Endothelial cell of umbilical vein (primary cell): ENCODE measurements around the gene SRRM3. TPM values are rescaled to one million over a fixed set of nuclear protein-coding genes. Genes with fewer than 3 reads are reported as not detected.

Experiments used
- BruUV-seq: library from RNA; stranded (reverse); fragments of 400-500 nt; replicated peaks from 2 replicates; lab custom pipeline; 2021; lab: Mats Ljungman, UMichigan
- CTCF ChIA-PET: fragments of 300-600, 350-600 bp; sonication (Branson Sonifier 250); formaldehyde crosslinking; loops from one replicate; lab custom pipeline; 2021; ENCODE audit warnings: antibody characterized with exemption, inconsistent platforms; lab: Charles Lee
- POLR2A ChIA-PET: fragments of 300-600, 350-600 bp; sonication (Branson Sonifier 250); formaldehyde crosslinking; loops from one replicate; lab custom pipeline; 2021; ENCODE audit warnings: antibody characterized with exemption, inconsistent platforms; lab: Charles Lee
- DNase-seq: peaks from one replicate; pipeline ENCODE4 v3.0.0-alpha.2; 2011; ENCODE audit warnings: low read depth, low spot score
- FAIRE-seq: peaks from 2 replicates; lab custom pipeline; 2011; peaks lifted over from hg19 to GRCh38; lab: Jason Lieb, UNC
- H2AFZ ChIP-seq: 2 replicates; pipeline ENCODE4 v1.6.0; 2012; ENCODE audit warnings: low read depth, low read length, control low read depth, inconsistent platforms
- H3K27ac ChIP-seq: 2 replicates; pipeline ENCODE4 v1.5.1; 2011; ENCODE audit warnings: low read depth, mild to moderate bottlenecking, control low read depth, low read length, moderate library complexity; ENCODE audit not compliant: insufficient read depth
- H3K27me3 ChIP-seq, 2 experiments: 2 replicates each; pipeline versions ENCODE4 v1.6.0 to v1.6.1; 2011; ENCODE audit warnings: low read length in 2 of 2, mixed read lengths in 1 of 2; ENCODE audit not compliant: control insufficient read depth in 2 of 2, insufficient read depth in 2 of 2
- H3K36me3 ChIP-seq, 2 experiments: 2 replicates in 1 of 2; 3 replicates in 1 of 2; pipeline ENCODE4 v1.5.1; 2011; ENCODE audit warnings: low read length in 2 of 2, mild to moderate bottlenecking in 1 of 2, moderate library complexity in 1 of 2; ENCODE audit not compliant: control insufficient read depth in 2 of 2, insufficient read depth in 2 of 2; ENCODE audit errors: extremely low read depth in 1 of 2
- H3K4me1 ChIP-seq: 3 replicates; pipeline ENCODE4 v1.5.1; 2011; ENCODE audit warnings: mild to moderate bottlenecking, low read length; ENCODE audit not compliant: control insufficient read depth, insufficient read depth; ENCODE audit errors: extremely low read depth
- H3K4me2 ChIP-seq: 2 replicates; pipeline ENCODE4 v1.6.1; 2011; ENCODE audit warnings: low read length, control low read depth, mixed read lengths; ENCODE audit not compliant: insufficient read depth
- H3K4me3 ChIP-seq, 3 experiments: fragments of 200-600 bp in 1 of 3; sonication (generic), shearing (Covaris generic) in 1 of 3; replicated peaks in 1 of 3; 2 replicates each; pipeline ENCODE4 v1.5.1; 2011 to 2016; ENCODE audit warnings: control low read depth in 3 of 3, low read length in 3 of 3, mild to moderate bottlenecking in 2 of 3, inconsistent platforms in 1 of 3, low read depth in 1 of 3, moderate library complexity in 1 of 3; ENCODE audit not compliant: insufficient read depth in 1 of 3
- H3K79me2 ChIP-seq: 2 replicates; pipeline ENCODE4 v1.6.0; 2012; ENCODE audit warnings: low read length, inconsistent platforms; ENCODE audit not compliant: control insufficient read depth, insufficient read depth
- H3K9ac ChIP-seq: replicated peaks from 2 replicates; pipeline ENCODE3; 2011; ENCODE audit warnings: low read length, control low read depth; ENCODE audit not compliant: insufficient read depth; ENCODE audit errors: extremely low read depth
- H3K9me1 ChIP-seq: replicated peaks from 3 replicates; pipeline ENCODE4 v1.6.0; 2011; ENCODE audit warnings: mild to moderate bottlenecking, low read length; ENCODE audit not compliant: control insufficient read depth, insufficient read depth; ENCODE audit errors: extremely low read depth
- H3K9me3 ChIP-seq: replicated peaks from 2 replicates; pipeline ENCODE4 v1.5.1; 2012; ENCODE audit warnings: low read length, inconsistent platforms; ENCODE audit not compliant: control insufficient read depth, insufficient read depth
- H4K20me1 ChIP-seq: replicated peaks from 2 replicates; pipeline ENCODE3; 2011; ENCODE audit warnings: mild to moderate bottlenecking, low read length; ENCODE audit not compliant: control insufficient read depth, insufficient read depth; ENCODE audit errors: extremely low read depth
- CTCF ChIP-seq, 2 donors: IDR thresholded peaks; 1 replicate in 1 of 2; 2 replicates in 1 of 2; pipeline ENCODE4 v1.5.1; 2011; ENCODE audit warnings: low read length in 2 of 2, mild to moderate bottlenecking in 2 of 2, moderate library complexity in 2 of 2, control low read depth in 1 of 2, inconsistent platforms in 1 of 2, low read depth in 1 of 2; ENCODE audit not compliant: insufficient read depth in 1 of 2; ENCODE audit errors: extremely low read depth in 1 of 2
- EZH2 ChIP-seq: IDR thresholded peaks from 2 replicates; pipeline ENCODE4 v1.6.1; 2012; ENCODE audit warnings: borderline replicate concordance, low read depth, mild to moderate bottlenecking, moderate library complexity, low read length, inconsistent platforms; ENCODE audit not compliant: severe bottlenecking
- FOS ChIP-seq: IDR thresholded peaks from 2 replicates; pipeline ENCODE4 v1.6.1; 2011; ENCODE audit warnings: mild to moderate bottlenecking, low read length, moderate library complexity, borderline replicate concordance; ENCODE audit not compliant: insufficient read depth
- GATA2 ChIP-seq: IDR thresholded peaks from 2 replicates; pipeline ENCODE4 v1.7.0; 2011; ENCODE audit warnings: low read depth, mild to moderate bottlenecking, moderate library complexity, mixed read lengths, low read length; ENCODE audit not compliant: insufficient read length, insufficient read depth
- JUN ChIP-seq: IDR thresholded peaks from 2 replicates; pipeline ENCODE4 v1.6.1; 2011; ENCODE audit warnings: borderline replicate concordance, low read depth; ENCODE audit not compliant: insufficient read length, insufficient read depth
- MAX ChIP-seq: IDR thresholded peaks from 2 replicates; pipeline ENCODE4 v1.6.1; 2011; ENCODE audit not compliant: insufficient read depth, insufficient read length
- MYC ChIP-seq: IDR thresholded peaks from one replicate; pipeline ENCODE4 v1.6.1; 2011; ENCODE audit warnings: mild to moderate bottlenecking, low read depth, low read length
- POLR2A ChIP-seq: IDR thresholded peaks from 2 replicates; pipeline ENCODE4 v1.6.1; 2012; ENCODE audit warnings: low read depth, mild to moderate bottlenecking, control low read depth, low read length
- POLR2AphosphoS5 ChIP-seq: IDR thresholded peaks from 2 replicates; pipeline ENCODE4 v1.6.1; 2012; ENCODE audit warnings: low read depth, mild to moderate bottlenecking, control low read depth, low read length, moderate library complexity; ENCODE audit not compliant: insufficient read depth
- dilution Hi-C: fragments of 300-500 bp; cut with MboI; formaldehyde crosslinking; loops from one replicate; pipeline ENCODE4 v1.15.0; 2019; ENCODE audit warnings: low sequenced_read_pairs; ENCODE audit not compliant: extremely low pct_ligation_motif_present
- intact Hi-C: fragments of 100-400 bp; cut with micrococcal nuclease; formaldehyde crosslinking; loops from one replicate; pipeline ENCODE4 v1.10.0; 2022
- polyA plus RNA-seq, 4 experiments: library from polyadenylated mRNA; depleted of rRNA in 3 of 4; stranded (reverse) in 3 of 4; unstranded in 1 of 4; fragments of >200 nt; gene quantifications; 2 replicates each; pipeline versions ENCODE4 v1.2.1 to v1.2.3, GENCODE V29; 2011 to 2012; ENCODE audit warnings: missing spikeins in 1 of 4
- total RNA-seq: library from RNA; stranded (reverse); gene quantifications from 2 replicates; pipeline ENCODE4 v1.2.3, GENCODE V29; 2021

SRRM3 gene
- total and polyA plus RNA-seq, 2 donors (not counting 3 experiments of a cell fraction or from before 2014, with no cell fraction given): 4.4 to 5.4 TPM

- POLR2A ChIA-PET: no interaction called here
- TF ChIP-seq JUN: peak; percentile 15
- TF ChIP-seq CTCF (IDR thresholded peaks at IDR 0.05; ENCODE audit: extremely low read depth in 1 of 2, insufficient read depth in 1 of 2, low read depth in 1 of 2, low read length in 2 of 2): no peak
- peak; percentile 8 for TF ChIP-seq FOS
- CTCF ChIA-PET: interaction anchor here (1.4 kb wide), 1 partner anchor 38 kb away, joined by 3 read pairs; no protein-coding TSS in a partner anchor
- Histone ChIP-seq H3K4me1 (peaks cover 12% of the 10 kb centered on the region), H3K27me3 (no peaks in the 10 kb centered on the region), H4K20me1 (no peaks in the 10 kb centered on the region), H3K9ac (no peak overlapping the region), H3K4me3 (no peak overlapping the region), H3K36me3 (peaks cover 7 to 10% of the 10 kb centered on the region in 2 experiments), H3K9me3 (no peaks in the 10 kb centered on the region), H2AFZ (no peak overlapping the region), H3K9me1 (no peaks in the 10 kb centered on the region), H3K27ac (no peak overlapping the region), H3K79me2 (peaks cover 20% of the 10 kb centered on the region), H3K4me2 (no peak overlapping the region)
- DNase-seq (peak; percentile 16), FAIRE-seq (no peak)
- dilution Hi-C loops (no loop called here), intact Hi-C loops (no loop called here)
- BruUV-seq: no TSS peak
Measured at GRCh38 chr7:76300166-76300731, 98.6 kb downstream of the SRRM3 start.

- Histone ChIP-seq H3K9me1 (no peaks in the 10 kb centered on the region), H3K79me2 (peaks cover 20% of the 10 kb centered on the region), H3K9me3 (no peaks in the 10 kb centered on the region), H3K36me3 (peaks cover 7 to 10% of the 10 kb centered on the region in 2 experiments), H3K9ac (no peak overlapping the region), H3K27me3 (no peaks in the 10 kb centered on the region), H3K4me3 (no peak overlapping the region), H3K4me1 (peaks cover 12% of the 10 kb centered on the region), H3K27ac (no peak overlapping the region), H4K20me1 (no peaks in the 10 kb centered on the region), H3K4me2 (no peak overlapping the region), H2AFZ (no peak overlapping the region)
- DNase-seq (no peak), FAIRE-seq (peak; percentile 24)
- dilution Hi-C loops: no loop called here
- TF ChIP-seq MAX (no peak), CTCF (IDR thresholded peaks at IDR 0.05; ENCODE audit: extremely low read depth in 1 of 2, insufficient read depth in 1 of 2, low read depth in 1 of 2, low read length in 2 of 2) (no peak), MYC (no peak), JUN (no peak), POLR2A (no peak), POLR2AphosphoS5 (no peak), EZH2 (no peak), FOS (no peak), GATA2 (no peak)
- POLR2A ChIA-PET: no interaction called here
- CTCF ChIA-PET: no interaction called here
- intact Hi-C loops: no loop called here
- BruUV-seq: no TSS peak
Measured at GRCh38 chr7:76301000-76301399, 99.3 kb downstream of the SRRM3 start.
